ENCODE results near the gene TOMM20. TPM values are rescaled to one million over a fixed set of nuclear protein-coding genes. Genes with fewer than 3 reads are reported as not detected.
"Not testable (repeated sequence)": the region's sequence is repeated elsewhere in the genome, so short reads cannot be mapped to it uniquely, and the experiment has no call there.

Gene TOMM20
- total RNA-seq, 2 experiments from 2014 or later, result 72.2 to 81.7 TPM

GRCh38 chr1:235077571-235078479 lies 50.8 kb downstream of the TOMM20 start:
- H3K4me1 Mint-ChIP-seq (ENCODE audit: low read depth), result peaks cover 34% of the 10 kb centered on the region
- ChIA-PET CTCF (interaction anchor here (0.8 to 1.4 kb wide), 6 partner anchors 20 to 590 kb away, joined by 3 to 5 read pairs (median 3); no protein-coding TSS in a partner anchor), POLR2A (interaction anchor here (0.7 to 2.2 kb wide), 5 partner anchors 62 to 468 kb away, joined by 3 to 17 read pairs (median 5); partner anchors contain the start of gene IRF2BP2)
- H3K9me3 Mint-ChIP-seq (ENCODE audit: insufficient read depth), result no peaks in the 10 kb centered on the region
- DNase-seq, result peak; percentile 54
- H3K4me3 Mint-ChIP-seq, result no peak overlapping the region
- peak; percentile 59 for ATAC-seq
- no peaks in the 10 kb centered on the region for H3K27me3 Mint-ChIP-seq (ENCODE audit: low read depth)
- no peaks in the 10 kb centered on the region for H3K36me3 Mint-ChIP-seq (ENCODE audit: low read depth)
- peak overlapping the region; percentile 7 for H3K27ac Mint-ChIP-seq

GRCh38 chr1:235077163-235077540 lies 51.5 kb downstream of the TOMM20 start:
- H3K4me1 Mint-ChIP-seq (ENCODE audit: low read depth), result peaks cover 36% of the 10 kb centered on the region
- H3K4me3 Mint-ChIP-seq, result no peak overlapping the region
- ChIA-PET POLR2A (interaction anchor here (1.4 to 2.0 kb wide), 3 partner anchors 66 to 465 kb away, joined by 3 to 17 read pairs (median 5); no protein-coding TSS in a partner anchor), CTCF (interaction anchor here (0.8 to 1.3 kb wide), 6 partner anchors 20 to 590 kb away, joined by 3 to 5 read pairs (median 3); no protein-coding TSS in a partner anchor)
- no peaks in the 10 kb centered on the region for H3K27me3 Mint-ChIP-seq (ENCODE audit: low read depth)
- peak overlapping the region; percentile 7 for H3K27ac Mint-ChIP-seq
- DNase-seq (no peak), ATAC-seq (no peak)
- no peaks in the 10 kb centered on the region for H3K36me3 Mint-ChIP-seq (ENCODE audit: low read depth)
- no peaks in the 10 kb centered on the region for H3K9me3 Mint-ChIP-seq (ENCODE audit: insufficient read depth)

- POLR2A ChIA-PET, result interaction anchor here (1.4 to 2.0 kb wide), 3 partner anchors 65 to 465 kb away, joined by 3 to 17 read pairs (median 5); no protein-coding TSS in a partner anchor
- no peak for ATAC-seq
- Mint-ChIP-seq H3K4me1 (ENCODE audit: low read depth) (peaks cover 41% of the 10 kb centered on the region), H3K36me3 (ENCODE audit: low read depth) (no peaks in the 10 kb centered on the region), H3K27ac (peak overlapping the region; percentile 51), H3K9me3 (ENCODE audit: insufficient read depth) (no peaks in the 10 kb centered on the region), H3K27me3 (ENCODE audit: low read depth) (no peaks in the 10 kb centered on the region), H3K4me3 (no peak overlapping the region)
- no peak for DNase-seq
- CTCF ChIA-PET, result interaction anchor here (0.8 to 1.3 kb wide), 2 partner anchors 472 to 577 kb away, joined by 3 to 4 read pairs; no protein-coding TSS in a partner anchor
Measured at GRCh38 chr1:235076504-235077162, 52.0 kb downstream of the TOMM20 start.

GRCh38 chr1:235075777-235076308 lies 52.8 kb downstream of the TOMM20 start:
- Mint-ChIP-seq H3K4me1 (ENCODE audit: low read depth) (peaks cover 37% of the 10 kb centered on the region), H3K27ac (peak overlapping the region; percentile 63), H3K36me3 (ENCODE audit: low read depth) (no peaks in the 10 kb centered on the region), H3K4me3 (no peak overlapping the region), H3K9me3 (ENCODE audit: insufficient read depth) (no peaks in the 10 kb centered on the region), H3K27me3 (ENCODE audit: low read depth) (no peaks in the 10 kb centered on the region)
- POLR2A ChIA-PET, result interaction anchor here (1.1 to 3.5 kb wide), 2 partner anchors 64 to 466 kb away, joined by 3 to 16 read pairs; partner anchors contain the start of gene IRF2BP2
- ATAC-seq (no peak), DNase-seq (no peak)
- CTCF ChIA-PET, result no interaction called here

GRCh38 chr1:235075048-235075776 lies 53.4 kb downstream of the TOMM20 start:
- Mint-ChIP-seq H3K27ac (peak overlapping the region; percentile 63), H3K27me3 (ENCODE audit: low read depth) (no peaks in the 10 kb centered on the region), H3K4me3 (no peak overlapping the region), H3K4me1 (ENCODE audit: low read depth) (peaks cover 37% of the 10 kb centered on the region), H3K9me3 (ENCODE audit: insufficient read depth) (no peaks in the 10 kb centered on the region), H3K36me3 (ENCODE audit: low read depth) (no peaks in the 10 kb centered on the region)
- ATAC-seq (peak; percentile 67), DNase-seq (peak; percentile 43)
- CTCF ChIA-PET, result no interaction called here
- POLR2A ChIA-PET, result interaction anchor here (1.1 to 3.5 kb wide), 2 partner anchors 63 to 465 kb away, joined by 3 to 16 read pairs; partner anchors contain the start of gene IRF2BP2

- Mint-ChIP-seq H3K4me3 (no peak overlapping the region), H3K27me3 (ENCODE audit: low read depth) (no peaks in the 10 kb centered on the region), H3K4me1 (ENCODE audit: low read depth) (peaks cover 37% of the 10 kb centered on the region), H3K36me3 (ENCODE audit: low read depth) (no peaks in the 10 kb centered on the region), H3K27ac (peak overlapping the region; percentile 63), H3K9me3 (ENCODE audit: insufficient read depth) (no peaks in the 10 kb centered on the region)
- DNase-seq (peak; percentile 35), ATAC-seq (peak; percentile 47)
- ChIA-PET CTCF (interaction anchor here (1.3 kb wide), 1 partner anchor 24 kb away, joined by 3 read pairs; no protein-coding TSS in a partner anchor), POLR2A (interaction anchor here (3.5 kb wide), 1 partner anchor 63 kb away, joined by 16 read pairs; no protein-coding TSS in a partner anchor)
Measured at GRCh38 chr1:235074523-235075047, 54.1 kb downstream of the TOMM20 start.

- Mint-ChIP-seq H3K27ac (no peak overlapping the region), H3K9me3 (ENCODE audit: insufficient read depth) (no peaks in the 10 kb centered on the region), H3K4me1 (ENCODE audit: low read depth) (peaks cover 37% of the 10 kb centered on the region), H3K27me3 (ENCODE audit: low read depth) (no peaks in the 10 kb centered on the region), H3K4me3 (no peak overlapping the region), H3K36me3 (ENCODE audit: low read depth) (no peaks in the 10 kb centered on the region)
- POLR2A ChIA-PET, result interaction anchor here (0.6 to 3.5 kb wide), 2 partner anchors 62 to 1388 kb away, joined by 3 to 16 read pairs; no protein-coding TSS in a partner anchor
- ATAC-seq (no peak), DNase-seq (no peak)
- CTCF ChIA-PET, result interaction anchor here (1.0 to 1.3 kb wide), 2 partner anchors 23 to 574 kb away, joined by 3 read pairs; no protein-coding TSS in a partner anchor
Measured at GRCh38 chr1:235073968-235074522, 54.6 kb downstream of the TOMM20 start.

- H3K27me3 Mint-ChIP-seq (ENCODE audit: low read depth), result no peaks in the 10 kb centered on the region
- POLR2A ChIA-PET, result interaction anchor here (0.6 to 3.5 kb wide), 2 partner anchors 62 to 1388 kb away, joined by 3 to 16 read pairs; no protein-coding TSS in a partner anchor
- ATAC-seq (no peak), DNase-seq (no peak)
- H3K27ac Mint-ChIP-seq, result no peak overlapping the region
- H3K4me3 Mint-ChIP-seq, result no peak overlapping the region
- H3K9me3 Mint-ChIP-seq (ENCODE audit: insufficient read depth), result no peaks in the 10 kb centered on the region
- peaks cover 37% of the 10 kb centered on the region for H3K4me1 Mint-ChIP-seq (ENCODE audit: low read depth)
- no peaks in the 10 kb centered on the region for H3K36me3 Mint-ChIP-seq (ENCODE audit: low read depth)
- CTCF ChIA-PET, result interaction anchor here (1.0 to 1.3 kb wide), 2 partner anchors 22 to 574 kb away, joined by 3 read pairs; no protein-coding TSS in a partner anchor
Measured at GRCh38 chr1:235073331-235073967, 55.2 kb downstream of the TOMM20 start.

GRCh38 chr1:235072577-235072976 lies 56.1 kb downstream of the TOMM20 start:
- H3K4me3 Mint-ChIP-seq; DNase-seq; ATAC-seq; H3K27me3 Mint-ChIP-seq (ENCODE audit: low read depth); H3K27ac Mint-ChIP-seq; H3K9me3 Mint-ChIP-seq (ENCODE audit: insufficient read depth); H3K36me3 Mint-ChIP-seq (ENCODE audit: low read depth): not testable (repeated sequence)
- H3K4me1 Mint-ChIP-seq (ENCODE audit: low read depth), result peaks cover 45% of the 10 kb centered on the region
- CTCF ChIA-PET, result interaction anchor here (0.9 kb wide), 1 partner anchor 573 kb away, joined by 4 read pairs; no protein-coding TSS in a partner anchor
- POLR2A ChIA-PET, result interaction anchor here (3.5 kb wide), 1 partner anchor 61 kb away, joined by 16 read pairs; no protein-coding TSS in a partner anchor

GRCh38 chr1:235072096-235072495 lies 56.5 kb downstream of the TOMM20 start:
- H3K36me3 Mint-ChIP-seq (ENCODE audit: low read depth), result no peaks in the 10 kb centered on the region
- peaks cover 50% of the 10 kb centered on the region for H3K4me1 Mint-ChIP-seq (ENCODE audit: low read depth)
- no peak overlapping the region for H3K27ac Mint-ChIP-seq
- ATAC-seq, result no peak
- DNase-seq, result no peak
- no peak overlapping the region for H3K4me3 Mint-ChIP-seq
- CTCF ChIA-PET, result interaction anchor here (0.9 kb wide), 1 partner anchor 572 kb away, joined by 4 read pairs; no protein-coding TSS in a partner anchor
- no peaks in the 10 kb centered on the region for H3K27me3 Mint-ChIP-seq (ENCODE audit: low read depth)
- no peaks in the 10 kb centered on the region for H3K9me3 Mint-ChIP-seq (ENCODE audit: insufficient read depth)
- POLR2A ChIA-PET, result no interaction called here
